ENCODE measurements around the gene PAPPA2.

PAPPA2 gene

DNA sequence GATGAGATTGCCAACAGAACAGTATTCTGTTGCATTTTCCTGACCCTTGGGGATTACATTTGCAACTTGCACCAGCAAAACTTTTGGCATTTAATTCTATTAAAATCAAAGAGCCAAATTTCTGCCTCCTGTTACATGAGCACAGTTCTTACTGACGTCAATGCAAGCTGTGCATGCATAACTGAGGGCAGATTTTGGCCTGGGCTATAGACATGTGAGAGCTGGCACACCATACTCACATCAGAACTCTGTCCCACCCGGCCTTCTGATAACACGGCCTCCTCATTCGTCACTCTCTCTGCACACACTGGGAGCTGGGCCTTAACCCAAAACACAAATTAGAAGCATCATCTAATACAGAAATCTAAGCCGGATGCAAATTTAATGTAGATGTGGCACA is 31.5 kb downstream of the PAPPA2 start:
- DNase-seq (ENCODE audit: low read depth in 2 of 2) = no peak

DNA sequence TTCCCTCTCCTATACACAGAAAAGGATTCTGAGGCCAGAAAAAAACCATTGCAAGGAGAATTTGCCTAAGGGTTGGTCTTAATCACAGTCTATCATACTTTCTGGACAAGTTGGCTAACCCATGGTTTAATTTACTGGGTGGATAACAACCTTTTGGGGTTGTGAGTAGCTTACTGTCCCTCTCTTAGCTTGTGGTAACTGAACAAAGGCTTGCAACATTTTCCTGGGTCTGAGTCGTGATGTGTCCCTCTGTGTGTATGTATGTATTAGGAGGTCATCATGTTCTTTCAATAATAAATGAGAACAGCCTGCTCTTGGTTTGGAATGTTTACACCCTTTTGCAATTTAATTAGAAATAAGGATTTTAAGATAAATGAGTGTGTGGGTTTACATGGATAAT is 36.7 kb downstream of the PAPPA2 start:
- no peak for DNase-seq (ENCODE audit: low read depth in 2 of 2)

DNA sequence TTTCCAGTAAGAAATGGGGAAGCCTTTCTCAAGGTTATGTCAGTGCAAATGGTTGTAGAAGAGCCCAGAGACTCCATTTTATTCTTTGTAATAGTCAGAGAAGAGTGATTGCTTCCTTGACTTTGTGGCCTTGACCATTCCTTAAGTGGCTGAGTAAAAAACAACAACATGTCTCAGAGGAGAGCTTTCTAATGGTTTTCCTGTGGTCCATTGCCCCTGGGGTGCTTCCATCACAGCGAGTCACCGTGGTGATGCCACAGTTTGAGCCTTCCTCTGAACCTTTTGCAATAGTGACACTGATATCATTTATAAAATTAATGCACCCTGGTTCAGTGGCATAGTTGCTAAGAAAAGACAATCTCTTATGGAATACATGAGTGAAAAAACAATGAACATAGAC is 38.6 kb downstream of the PAPPA2 start:
- DNase-seq (ENCODE audit: low read depth in 2 of 2) = no peak

DNA sequence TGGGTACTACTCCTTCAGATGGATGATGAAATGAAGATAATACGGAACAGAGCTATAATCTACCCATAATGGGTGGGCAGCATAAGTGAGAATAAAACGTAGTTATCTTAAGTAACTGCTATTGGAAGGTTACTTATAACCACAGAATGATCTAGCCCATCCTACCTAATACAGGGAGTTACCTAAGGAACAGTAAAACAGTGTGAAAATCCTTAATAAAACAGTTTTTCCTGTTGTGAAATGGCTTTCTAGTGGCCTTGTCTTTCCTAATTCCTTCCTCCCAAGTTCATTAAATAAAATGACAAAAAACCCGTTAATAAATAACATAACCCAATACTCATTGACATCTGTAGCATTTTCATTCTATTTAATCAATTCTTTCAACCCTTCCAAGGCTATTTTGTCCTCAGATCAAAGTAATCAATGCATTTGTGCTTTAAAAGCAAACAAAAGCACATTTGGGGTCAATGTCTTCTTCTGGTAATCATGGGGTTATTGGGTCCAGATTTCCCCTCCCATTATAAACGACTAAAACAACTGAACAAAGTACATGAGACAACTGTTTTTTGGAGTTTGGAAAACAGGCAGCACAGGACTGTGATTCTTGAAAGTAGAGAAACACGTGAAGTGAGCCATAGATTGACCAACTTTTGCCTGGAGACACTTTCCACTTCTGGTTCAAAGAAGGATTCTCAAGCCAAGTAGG is 42.0 kb downstream of the PAPPA2 start:
- DNase-seq (ENCODE audit: low read depth in 2 of 2) = no peak

DNA sequence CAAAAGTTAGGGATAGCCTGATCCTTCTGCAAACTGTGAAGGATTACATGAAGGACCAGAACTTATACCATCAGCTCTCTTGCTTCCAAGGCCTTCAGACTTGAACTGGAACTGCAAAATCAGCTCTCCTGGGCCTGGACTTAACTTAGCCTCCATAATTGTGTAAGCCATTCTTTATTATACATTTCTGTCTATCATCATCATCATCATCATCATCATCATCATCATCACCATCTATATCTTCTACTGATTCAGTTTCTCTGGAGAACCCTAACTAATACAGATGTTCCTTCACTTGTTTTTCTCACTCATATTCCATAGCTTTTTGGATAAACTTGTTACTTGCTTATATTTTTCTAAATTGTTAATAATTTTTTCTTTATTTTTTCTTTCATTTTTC is 50.0 kb downstream of the PAPPA2 start:
- DNase-seq (ENCODE audit: low read depth in 2 of 2) = no peak

DNA sequence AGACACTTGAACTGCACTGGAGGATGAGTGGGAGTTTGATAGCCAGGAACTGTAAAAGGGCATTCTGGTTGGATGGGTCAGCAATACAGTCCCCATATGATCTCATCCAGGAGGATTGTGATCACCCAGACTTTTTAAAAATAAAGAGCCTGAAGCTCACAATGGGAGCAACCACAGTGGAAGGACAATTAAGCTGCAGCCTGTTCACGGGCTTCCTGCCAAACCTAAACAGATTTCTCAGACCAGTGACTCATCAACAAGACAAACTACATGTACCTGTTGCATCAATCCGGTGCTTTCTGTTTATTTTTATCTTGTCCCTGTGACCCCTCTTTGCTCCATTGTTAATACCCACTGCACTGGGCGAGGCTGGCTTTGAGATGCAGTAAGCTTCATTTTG is 52.3 kb downstream of the PAPPA2 start:
- DNase-seq (ENCODE audit: low read depth in 2 of 2) = no peak

DNA sequence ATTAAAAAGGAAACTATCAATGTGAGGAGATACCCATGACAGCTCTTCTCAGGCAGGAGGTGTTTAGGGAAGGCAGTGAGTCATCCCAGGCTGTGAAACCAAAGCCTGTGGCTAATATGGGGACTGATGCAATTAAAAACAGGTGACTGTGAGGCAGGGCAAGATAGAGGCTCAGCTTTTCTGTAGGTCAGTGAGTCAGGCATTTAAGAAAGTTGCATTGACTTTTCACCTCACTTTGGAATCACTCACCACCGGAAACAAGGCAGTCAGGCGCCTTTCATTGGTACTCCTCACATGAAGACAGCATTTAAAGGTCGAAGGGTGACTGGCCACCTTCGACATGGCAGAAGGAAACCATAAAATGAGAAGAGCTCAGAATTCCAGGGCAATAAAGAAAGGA is 54.5 kb downstream of the PAPPA2 start:
- no peak for DNase-seq (ENCODE audit: low read depth in 2 of 2)

DNA sequence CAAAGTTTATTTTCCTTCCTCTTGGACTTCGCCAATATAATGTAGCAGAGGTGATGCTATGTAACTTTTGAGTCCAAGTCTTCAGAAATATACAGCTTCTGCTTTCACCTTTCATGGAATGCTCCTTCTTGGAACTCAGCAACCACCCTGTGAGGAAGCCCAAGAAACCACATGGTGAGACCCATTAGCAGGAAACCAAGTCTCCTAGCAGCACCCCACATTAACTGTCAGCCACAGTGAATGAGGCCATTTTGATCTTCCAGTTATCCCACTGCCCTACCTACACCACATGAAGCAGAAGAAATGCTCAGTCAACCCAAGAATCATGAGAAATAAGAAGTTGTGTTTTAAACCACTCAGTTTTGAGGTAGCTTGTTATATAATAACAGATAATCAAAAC is 58.2 kb downstream of the PAPPA2 start:
- DNase-seq (ENCODE audit: low read depth in 2 of 2) = no peak

DNA sequence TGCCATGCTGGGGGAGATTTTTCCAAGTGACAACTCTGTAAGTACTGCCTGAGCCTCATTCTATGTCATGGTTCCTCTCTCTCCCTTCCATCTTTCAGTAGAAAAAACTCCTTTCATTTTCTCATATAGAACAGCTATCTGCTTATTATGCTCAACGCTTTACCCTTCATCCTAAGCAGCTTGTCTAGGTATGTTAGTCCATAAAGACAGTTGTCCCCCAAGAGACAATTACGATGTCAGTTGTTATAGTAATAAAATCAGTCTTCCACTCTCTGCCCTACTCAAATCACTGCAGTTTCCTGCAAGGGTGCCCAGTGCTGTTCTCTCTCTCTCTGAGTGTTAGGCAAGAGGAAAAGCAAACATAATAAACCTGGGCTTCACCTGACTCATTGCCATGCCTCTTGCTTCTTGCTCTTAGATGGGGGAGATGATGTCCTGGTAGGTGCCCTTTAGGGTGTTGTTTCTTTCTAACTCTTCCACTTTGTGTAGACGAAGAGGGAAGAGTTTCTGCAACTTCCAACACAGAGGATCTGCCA is 59.4 kb downstream of the PAPPA2 start:
- DNase-seq (ENCODE audit: low read depth in 2 of 2) = no peak

DNA sequence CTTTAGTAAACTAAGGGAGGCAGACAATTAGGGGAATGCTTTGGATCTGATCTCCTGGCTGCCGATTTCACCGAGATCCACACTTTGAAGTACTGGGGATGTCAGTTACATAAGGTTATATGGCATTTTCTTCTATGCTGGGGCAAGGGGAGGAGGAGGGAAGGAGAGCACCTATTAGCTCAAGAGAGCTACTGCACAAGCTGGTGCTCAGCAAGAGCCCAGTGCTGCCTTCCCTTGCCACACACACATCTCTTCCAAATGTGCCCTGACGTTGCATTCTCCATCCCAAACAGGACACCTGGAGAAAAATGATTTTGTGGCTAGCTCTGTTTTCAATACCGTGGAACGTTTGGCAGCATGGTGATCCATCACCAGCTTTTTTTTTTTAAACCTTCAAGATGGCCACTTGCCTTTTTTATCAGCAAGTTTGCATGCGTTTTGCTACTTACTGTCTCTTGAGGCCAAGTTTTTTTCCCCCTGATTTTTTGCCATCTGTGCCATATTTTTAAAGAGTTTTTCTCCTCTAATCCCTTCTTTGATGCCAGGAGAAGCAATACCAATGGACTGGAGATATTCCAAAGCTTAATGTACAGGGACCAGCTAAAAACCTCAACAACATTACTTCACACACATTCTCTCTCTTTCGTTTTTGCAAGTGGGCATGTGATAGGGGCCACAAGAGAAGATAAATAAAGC is 66.6 kb downstream of the PAPPA2 start:
- no peak for DNase-seq (ENCODE audit: low read depth in 2 of 2)

DNA sequence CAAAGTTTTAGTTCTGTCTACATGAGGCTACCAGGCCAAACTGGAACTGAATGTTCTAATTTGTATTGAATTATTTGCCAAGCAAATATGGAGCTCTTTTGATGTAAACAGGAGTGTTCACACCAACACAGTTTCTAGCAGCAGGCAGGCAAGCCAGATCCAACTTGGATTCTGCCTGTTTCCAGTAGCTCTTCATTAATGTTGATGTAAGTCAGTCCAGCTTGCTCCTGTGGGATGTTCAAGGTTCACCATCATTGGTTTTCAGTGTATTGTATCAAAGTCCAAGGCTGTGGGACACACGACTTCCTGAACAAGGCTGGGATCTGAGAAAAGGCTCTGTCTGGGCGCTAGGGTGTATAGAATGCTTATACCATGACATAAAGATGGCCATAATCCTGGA is 68.1 kb downstream of the PAPPA2 start:
- no peak for DNase-seq (ENCODE audit: low read depth in 2 of 2)

DNA sequence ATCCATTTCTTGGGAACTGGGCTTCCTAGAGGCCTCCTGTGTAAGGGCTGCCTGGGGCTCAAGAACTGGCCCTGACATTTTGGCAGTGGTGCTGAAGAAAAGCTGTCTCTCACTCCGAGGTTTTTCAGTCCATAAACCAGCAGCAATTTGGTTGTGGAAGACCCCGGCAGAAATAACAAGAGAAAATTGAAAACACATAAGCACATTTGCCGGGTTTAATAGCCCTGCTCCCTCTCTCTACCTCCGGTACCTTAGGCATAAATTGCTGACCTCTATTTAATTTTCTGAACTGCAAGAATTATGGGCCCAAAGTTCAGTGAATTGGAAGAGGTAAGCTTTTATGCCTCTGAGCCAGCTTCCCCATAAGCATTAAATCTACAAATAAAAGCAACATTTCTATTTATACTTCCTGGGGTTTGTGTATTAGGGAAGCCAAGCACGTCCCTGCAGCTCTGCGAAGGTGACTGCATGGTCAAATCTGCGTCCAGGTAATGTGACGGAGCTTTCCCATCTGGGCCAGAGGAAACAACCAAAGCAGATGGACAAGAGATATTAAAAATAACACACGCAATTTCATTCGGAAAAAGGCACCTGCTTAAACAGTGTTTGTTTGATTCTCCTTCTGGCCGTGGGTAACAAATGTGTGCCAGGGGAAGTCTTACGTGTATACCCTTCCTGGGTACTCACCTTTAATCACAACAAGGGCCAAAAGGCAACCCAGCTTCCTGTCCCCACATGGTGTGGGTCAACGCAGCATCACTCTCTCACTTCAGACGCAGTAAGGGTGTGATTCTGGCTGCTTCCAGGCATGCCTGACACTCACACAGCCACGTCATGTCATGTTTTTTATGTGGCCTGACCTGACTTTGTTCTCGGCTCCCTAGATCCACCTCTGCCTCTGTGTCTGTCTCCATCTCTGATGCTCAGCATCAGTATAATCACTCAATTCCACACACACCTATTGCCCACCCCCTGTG is 69.2 kb downstream of the PAPPA2 start:
- DNase-seq (ENCODE audit: low read depth in 2 of 2) = no peak

DNA sequence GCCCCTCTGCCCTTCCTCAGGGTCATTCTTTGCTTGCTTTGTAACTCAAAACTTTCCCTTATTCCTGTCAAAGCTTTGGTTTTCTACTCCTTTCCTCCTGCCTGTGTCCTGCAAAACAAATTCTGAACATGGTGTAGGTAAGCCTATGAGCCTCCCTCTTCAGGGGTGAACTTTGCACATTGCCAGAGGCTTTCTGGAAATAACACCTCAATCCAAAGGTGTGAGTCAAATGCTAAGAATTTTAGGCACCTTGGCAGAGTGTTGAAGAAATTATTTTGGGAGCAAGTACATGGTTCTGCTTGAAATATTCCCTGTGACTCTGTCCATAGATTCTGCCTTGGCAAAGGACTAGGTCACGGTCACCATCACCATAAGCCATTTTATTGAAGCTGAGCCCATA is 70.0 kb downstream of the PAPPA2 start:
- DNase-seq (ENCODE audit: low read depth in 2 of 2) = no peak

DNA sequence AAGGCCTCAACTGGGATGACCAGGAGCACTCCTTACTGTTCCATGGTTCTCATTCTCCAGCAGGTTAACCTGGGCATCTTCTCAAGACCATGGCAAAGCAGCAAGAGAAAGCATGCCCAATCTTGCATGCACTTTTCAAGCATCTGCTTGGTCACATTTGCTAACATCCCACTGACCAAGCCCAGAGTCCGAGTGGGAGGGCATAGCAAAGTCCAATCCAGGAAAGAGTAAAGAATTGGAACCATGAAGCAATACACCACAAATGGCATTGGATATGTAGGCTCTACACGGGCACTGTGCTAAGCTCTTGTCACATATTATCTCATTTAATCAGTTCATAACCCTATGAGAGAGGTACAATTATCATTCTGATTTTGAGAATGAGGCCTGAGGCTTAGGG is 73.6 kb downstream of the PAPPA2 start:
- DNase-seq (ENCODE audit: low read depth in 2 of 2) = no peak

DNA sequence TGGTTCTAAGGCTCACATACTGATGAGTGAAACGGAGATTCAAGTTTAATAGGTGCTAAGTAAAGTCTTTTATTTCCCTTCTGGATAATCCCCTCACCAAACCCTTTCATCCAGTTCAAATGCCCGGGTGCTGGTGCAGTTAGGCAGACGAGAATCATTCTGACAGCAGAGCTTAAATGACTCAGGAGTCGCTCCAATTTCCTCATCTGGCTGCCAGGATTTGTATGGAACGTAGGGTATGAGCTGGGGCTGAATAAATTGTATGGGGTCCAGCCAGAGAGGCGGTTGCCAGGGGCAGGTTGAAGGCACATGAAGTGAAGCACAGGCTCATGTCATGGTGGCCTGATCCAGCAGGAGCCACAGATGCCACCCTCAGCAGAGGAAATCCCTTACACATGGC is 76.0 kb downstream of the PAPPA2 start:
- no peak for DNase-seq (ENCODE audit: low read depth in 2 of 2)

DNA sequence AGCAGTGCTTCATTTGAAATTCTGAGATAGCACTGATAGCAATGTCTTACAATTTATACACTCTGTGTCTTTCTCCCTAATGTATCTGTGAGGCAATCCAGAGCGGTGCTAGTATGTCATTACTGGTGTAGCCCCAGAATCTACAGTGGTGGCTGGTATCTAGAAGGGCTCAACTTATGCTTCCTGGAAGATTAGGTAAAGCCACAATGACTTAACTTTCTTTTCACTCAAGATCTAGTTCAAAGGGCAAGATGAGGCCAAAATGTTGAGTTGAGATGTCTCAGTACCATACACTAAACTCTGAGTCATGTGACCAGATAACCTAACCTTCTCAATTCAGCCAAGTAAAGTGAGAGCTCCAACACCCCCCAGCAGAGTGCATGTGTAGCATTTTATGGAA is 77.5 kb downstream of the PAPPA2 start:
- no peak for DNase-seq (ENCODE audit: low read depth in 2 of 2)

DNA sequence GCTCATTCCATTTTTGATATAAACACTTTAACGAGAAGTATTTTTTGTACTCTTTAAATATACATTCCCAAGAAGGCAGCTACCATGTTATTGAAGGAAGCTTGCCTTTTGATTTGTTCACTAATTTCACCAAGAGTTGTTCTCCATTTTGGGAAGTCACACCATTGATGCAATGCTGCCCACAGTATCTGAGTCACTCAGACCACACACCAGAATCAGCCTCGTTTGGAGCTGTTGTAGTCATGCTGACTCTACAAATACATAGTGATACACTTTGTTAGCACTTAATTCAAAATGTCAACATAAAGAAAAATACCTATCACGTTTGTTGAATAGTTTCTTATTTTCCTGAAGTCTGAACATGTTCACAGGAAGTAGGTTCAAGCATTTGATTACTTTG is 78.7 kb downstream of the PAPPA2 start:
- DNase-seq (ENCODE audit: low read depth in 2 of 2) = no peak

DNA sequence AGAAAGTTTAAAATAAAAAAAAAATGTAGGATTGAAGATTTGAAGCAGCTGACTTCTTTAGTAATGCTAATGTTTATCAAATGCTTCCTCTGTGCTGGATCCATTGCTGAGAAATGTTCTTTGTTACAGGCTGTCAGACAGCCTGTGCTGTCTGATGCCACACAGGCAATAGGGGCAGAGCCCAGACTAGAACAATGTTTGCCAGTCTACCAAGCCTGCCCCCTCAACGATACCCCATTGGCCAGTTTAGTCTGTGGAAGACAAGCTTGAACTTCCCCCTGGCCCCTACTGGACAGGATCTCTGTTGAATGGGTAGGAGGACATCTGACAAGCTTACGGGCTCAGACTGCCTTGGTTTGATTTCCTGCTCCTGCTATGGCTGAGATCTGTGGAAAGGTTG is 79.4 kb downstream of the PAPPA2 start:
- no peak for DNase-seq (ENCODE audit: low read depth in 2 of 2)

DNA sequence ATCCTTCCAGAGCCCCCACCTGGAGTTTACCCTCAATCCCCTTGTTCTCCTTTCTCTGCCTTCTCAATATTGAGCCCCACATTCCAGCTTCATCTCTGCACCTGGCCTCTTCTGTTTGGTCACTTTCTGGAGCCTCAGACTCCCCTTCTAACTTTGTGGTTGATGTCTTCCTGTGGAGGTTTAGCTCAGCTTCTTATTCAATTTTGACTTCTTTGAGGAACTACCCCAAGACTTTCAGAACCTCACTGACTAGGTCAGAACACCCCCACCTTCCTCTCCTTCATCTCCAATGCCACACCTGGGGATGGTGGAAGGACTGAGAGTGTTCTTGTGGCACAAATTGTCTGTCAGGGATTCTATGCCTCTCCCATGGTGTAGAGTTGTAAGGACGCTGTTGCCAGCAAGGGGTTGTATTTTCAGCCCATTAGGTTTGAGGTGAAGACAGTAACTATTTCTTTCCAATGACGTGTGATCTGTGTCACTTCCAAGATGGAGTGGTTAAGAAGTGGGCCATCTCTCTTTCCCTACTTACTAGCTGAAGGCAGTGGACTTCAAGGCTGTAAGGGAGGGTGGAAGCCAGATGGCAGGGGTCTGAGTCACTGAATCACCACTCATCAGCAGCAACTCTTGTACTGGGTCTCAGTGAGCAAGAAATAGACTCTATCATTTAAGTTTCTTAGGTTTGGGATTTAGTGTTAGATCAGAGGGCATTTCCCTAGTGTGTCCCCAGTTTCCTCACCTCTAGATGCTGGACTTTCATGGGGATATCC is 80.6 kb downstream of the PAPPA2 start:
- no peak for DNase-seq (ENCODE audit: low read depth in 2 of 2)

DNA sequence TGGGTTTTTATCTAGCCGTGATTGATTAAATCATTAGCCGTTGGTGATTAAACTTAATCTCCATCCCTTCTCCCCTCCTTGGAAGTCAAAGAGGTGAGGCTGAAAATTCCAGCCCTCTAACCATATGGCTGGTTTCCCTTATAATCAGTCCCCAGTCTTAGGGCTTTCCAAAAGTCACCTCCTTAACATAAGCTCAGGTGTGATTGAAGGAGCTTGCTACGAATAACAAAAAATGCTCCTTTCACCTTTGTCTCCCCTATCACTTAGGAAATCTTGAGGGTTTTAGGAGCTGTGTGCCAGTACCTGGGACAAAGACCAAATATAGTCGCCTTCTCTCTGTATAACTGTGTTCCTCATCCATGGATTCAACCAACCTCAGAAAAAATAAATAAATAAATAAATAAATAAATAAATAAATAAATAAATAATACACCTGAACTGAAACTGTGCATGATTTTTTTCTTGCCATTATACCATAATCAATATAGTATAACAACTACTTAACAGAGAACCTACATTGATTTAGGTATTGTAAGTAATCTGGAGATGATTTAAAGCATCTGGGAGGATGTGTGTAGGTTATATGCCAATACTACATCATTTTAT is 82.2 kb downstream of the PAPPA2 start:
- no peak for DNase-seq (ENCODE audit: low read depth in 2 of 2)

DNA sequence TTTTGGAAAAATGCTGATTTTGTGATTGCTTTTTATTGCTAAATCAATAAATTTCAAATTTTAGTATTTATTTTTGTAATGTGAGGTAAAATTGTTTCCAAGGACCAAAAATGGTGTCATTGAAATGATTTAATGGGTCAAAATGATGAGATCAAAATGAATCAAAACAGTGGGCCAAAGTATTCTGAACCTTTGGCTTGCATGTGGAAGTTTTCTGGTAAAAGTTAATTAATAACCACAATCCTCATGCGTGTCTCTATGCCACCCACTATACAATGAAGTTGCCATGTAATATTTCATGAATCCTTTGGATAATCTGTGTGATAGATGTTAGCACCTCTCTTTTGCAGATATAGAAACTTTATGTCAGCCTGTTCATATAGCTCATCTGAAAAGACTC is 83.8 kb downstream of the PAPPA2 start:
- no peak for DNase-seq (ENCODE audit: low read depth in 2 of 2)
